ENCODE results near the gene IFT122.

IFT122 gene

DNA sequence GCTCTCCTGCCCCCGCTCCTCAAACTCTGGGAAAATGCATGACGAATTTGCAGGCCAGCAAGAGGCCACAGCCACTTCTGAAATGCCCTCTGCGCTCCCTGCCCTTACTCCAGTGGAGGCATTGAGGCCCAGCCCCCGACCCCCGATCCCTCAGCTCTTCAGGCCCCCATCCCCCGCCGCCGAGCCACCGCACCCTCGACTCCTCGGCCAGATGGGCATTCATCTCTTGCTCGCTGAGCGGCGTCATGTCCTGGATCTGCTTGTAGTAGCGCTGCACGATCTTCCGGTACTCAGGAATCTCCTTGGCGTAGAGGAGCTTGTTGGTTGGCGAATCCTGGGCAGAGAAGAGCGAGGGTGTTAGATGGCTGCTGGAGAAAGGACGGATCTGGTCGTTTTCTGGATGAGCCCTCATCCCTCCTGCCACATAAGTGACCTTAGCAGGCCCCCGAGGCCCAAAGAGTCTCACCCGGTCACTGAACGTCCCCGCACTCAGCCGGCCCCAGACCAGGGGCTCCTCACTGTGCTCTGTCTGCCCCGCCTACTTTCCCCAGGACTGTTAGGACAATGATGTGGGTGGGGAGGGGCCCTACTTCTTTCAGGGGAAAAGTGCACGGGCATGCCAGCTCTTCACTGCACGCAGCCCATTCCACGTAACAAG is 117.0 kb downstream of the IFT122 start:
- Histone ChIP-seq H3K79me2 (ENCODE audit: insufficient read depth, low read length) (no peaks in the 10 kb centered on the region), H3K9me2 (ENCODE audit: low read depth, low read length) (no peaks in the 10 kb centered on the region), H3K4me3 (ENCODE audit: low read depth, low read length, poor library complexity, severe bottlenecking) (no peak overlapping the region), H3K36me3 (ENCODE audit: insufficient read depth, low read length) (no peaks in the 10 kb centered on the region), H3K4me1 (ENCODE audit: insufficient read depth, low read length, severe bottlenecking) (peaks cover 16% of the 10 kb centered on the region), H3K27me3 (ENCODE audit: insufficient read depth, low read length) (peaks cover 28% of the 10 kb centered on the region), H3F3A (ENCODE audit: insufficient read depth, low read length) (no peaks in the 10 kb centered on the region), H3K4me2 (ENCODE audit: low read length) (no peak overlapping the region), H3K9ac (ENCODE audit: low read length) (no peak overlapping the region), H2AFZ (ENCODE audit: low read length) (no peak overlapping the region), H4K20me1 (ENCODE audit: insufficient read depth, low read length) (no peaks in the 10 kb centered on the region), H3K27ac (ENCODE audit: low read depth, low read length, poor library complexity, severe bottlenecking) (no peak overlapping the region), H3K9me3 (ENCODE audit: low read length) (no peaks in the 10 kb centered on the region)
- TF ChIP-seq, protein P1, sequence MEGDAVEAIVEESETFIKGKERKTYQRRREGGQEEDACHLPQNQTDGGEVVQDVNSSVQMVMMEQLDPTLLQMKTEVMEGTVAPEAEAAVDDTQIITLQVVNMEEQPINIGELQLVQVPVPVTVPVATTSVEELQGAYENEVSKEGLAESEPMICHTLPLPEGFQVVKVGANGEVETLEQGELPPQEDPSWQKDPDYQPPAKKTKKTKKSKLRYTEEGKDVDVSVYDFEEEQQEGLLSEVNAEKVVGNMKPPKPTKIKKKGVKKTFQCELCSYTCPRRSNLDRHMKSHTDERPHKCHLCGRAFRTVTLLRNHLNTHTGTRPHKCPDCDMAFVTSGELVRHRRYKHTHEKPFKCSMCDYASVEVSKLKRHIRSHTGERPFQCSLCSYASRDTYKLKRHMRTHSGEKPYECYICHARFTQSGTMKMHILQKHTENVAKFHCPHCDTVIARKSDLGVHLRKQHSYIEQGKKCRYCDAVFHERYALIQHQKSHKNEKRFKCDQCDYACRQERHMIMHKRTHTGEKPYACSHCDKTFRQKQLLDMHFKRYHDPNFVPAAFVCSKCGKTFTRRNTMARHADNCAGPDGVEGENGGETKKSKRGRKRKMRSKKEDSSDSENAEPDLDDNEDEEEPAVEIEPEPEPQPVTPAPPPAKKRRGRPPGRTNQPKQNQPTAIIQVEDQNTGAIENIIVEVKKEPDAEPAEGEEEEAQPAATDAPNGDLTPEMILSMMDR (IDR thresholded peaks at IDR 0.05; ENCODE audit: low read length) = no peak
- no peak for TF ChIP-seq EZH2 (IDR thresholded peaks at IDR 0.05; ENCODE audit: borderline replicate concordance, low read length)

DNA sequence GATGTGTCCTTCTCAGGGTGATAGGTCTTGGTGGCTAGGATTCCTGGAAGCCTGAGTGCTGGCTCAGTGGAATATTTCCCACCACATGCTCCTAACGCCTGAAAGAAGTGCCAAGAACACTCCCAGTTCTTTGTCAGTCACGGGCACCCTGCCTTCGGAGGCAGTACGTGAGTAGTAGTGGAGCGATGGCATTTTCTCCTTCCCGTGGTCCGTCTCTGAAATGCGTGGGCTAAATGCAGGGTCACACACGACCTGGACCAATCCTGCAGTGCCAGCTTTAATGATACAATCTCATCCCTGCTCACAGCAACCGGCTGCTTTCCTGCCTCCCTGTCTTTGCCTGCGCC is 117.5 kb downstream of the IFT122 start:
- Histone ChIP-seq H3K36me3 (ENCODE audit: insufficient read depth, low read length) (no peaks in the 10 kb centered on the region), H3K4me2 (ENCODE audit: low read length) (no peak overlapping the region), H3K4me3 (ENCODE audit: low read depth, low read length, poor library complexity, severe bottlenecking) (no peak overlapping the region), H4K20me1 (ENCODE audit: insufficient read depth, low read length) (no peaks in the 10 kb centered on the region), H3K27ac (ENCODE audit: low read depth, low read length, poor library complexity, severe bottlenecking) (no peak overlapping the region), H3K4me1 (ENCODE audit: insufficient read depth, low read length, severe bottlenecking) (peaks cover 16% of the 10 kb centered on the region), H3K27me3 (ENCODE audit: insufficient read depth, low read length) (peaks cover 27% of the 10 kb centered on the region), H3K9ac (ENCODE audit: low read length) (no peak overlapping the region), H3F3A (ENCODE audit: insufficient read depth, low read length) (no peaks in the 10 kb centered on the region), H3K9me2 (ENCODE audit: low read depth, low read length) (no peaks in the 10 kb centered on the region), H3K9me3 (ENCODE audit: low read length) (no peaks in the 10 kb centered on the region), H3K79me2 (ENCODE audit: insufficient read depth, low read length) (no peaks in the 10 kb centered on the region), H2AFZ (ENCODE audit: low read length) (no peak overlapping the region)
- TF ChIP-seq, protein P1 (IDR thresholded peaks at IDR 0.05; ENCODE audit: low read length) = no peak
- no peak for TF ChIP-seq EZH2 (IDR thresholded peaks at IDR 0.05; ENCODE audit: borderline replicate concordance, low read length)

DNA sequence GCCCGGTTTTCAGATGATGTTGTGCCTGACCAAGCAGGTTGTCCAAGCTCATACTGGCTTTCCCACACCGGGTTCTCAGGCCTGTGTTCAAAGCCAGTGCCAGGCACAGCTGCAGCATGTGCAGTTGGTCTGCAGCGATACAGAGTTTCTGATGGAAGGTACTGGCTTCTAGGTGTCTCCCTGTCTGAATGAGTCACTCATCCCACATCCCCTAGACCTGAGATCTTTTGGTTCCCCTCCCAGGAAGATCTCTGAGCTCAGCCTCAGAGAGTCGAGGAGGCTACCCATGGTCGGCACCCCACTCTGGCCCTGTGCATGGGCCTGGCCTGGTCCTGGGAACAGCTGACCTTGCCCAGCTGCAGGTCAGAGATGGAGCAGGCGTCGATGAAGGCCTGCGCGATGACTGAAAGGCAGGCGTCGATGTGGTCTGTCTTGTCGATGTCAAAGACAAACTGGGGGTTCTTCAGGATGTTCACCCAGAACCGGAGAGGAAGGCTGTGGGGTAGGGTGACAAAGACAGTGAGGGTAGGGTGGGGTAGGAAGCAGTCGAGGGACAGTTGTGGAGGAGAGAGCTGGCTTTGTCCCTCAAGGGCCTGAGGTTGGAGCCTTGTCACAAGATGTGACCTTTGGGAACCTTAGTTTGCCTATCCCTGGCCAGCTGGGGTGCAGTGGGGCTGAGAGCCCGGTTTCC is 118.2 kb downstream of the IFT122 start:
- H3K4me2 ChIP-seq (ENCODE audit: low read length) = no peak overlapping the region
- H3K9me2 ChIP-seq (ENCODE audit: low read depth, low read length) = no peaks in the 10 kb centered on the region
- H3K27me3 ChIP-seq (ENCODE audit: insufficient read depth, low read length) = peaks cover 22% of the 10 kb centered on the region
- no peaks in the 10 kb centered on the region for H4K20me1 ChIP-seq (ENCODE audit: insufficient read depth, low read length)
- no peaks in the 10 kb centered on the region for H3F3A ChIP-seq (ENCODE audit: insufficient read depth, low read length)
- TF ChIP-seq, protein P1 (IDR thresholded peaks at IDR 0.05; ENCODE audit: low read length) = no peak
- TF ChIP-seq EZH2 (IDR thresholded peaks at IDR 0.05; ENCODE audit: borderline replicate concordance, low read length) = no peak
- H3K4me1 ChIP-seq (ENCODE audit: insufficient read depth, low read length, severe bottlenecking) = peaks cover 16% of the 10 kb centered on the region
- H3K36me3 ChIP-seq (ENCODE audit: insufficient read depth, low read length) = no peaks in the 10 kb centered on the region
- H3K9me3 ChIP-seq (ENCODE audit: low read length) = no peaks in the 10 kb centered on the region
- H2AFZ ChIP-seq (ENCODE audit: low read length) = no peak overlapping the region
- H3K9ac ChIP-seq (ENCODE audit: low read length) = no peak overlapping the region
- H3K79me2 ChIP-seq (ENCODE audit: insufficient read depth, low read length) = no peaks in the 10 kb centered on the region
- H3K27ac ChIP-seq (ENCODE audit: low read depth, low read length, poor library complexity, severe bottlenecking) = no peak overlapping the region
- no peak overlapping the region for H3K4me3 ChIP-seq (ENCODE audit: low read depth, low read length, poor library complexity, severe bottlenecking)
